Measurements from ENCODE around the gene TACO1. TPM values are rescaled to one million over a fixed set of nuclear protein-coding genes. Genes with fewer than 3 reads are reported as not detected.

TACO1 gene
- total and polyA plus RNA-seq, 10 of the 15 experiments (the other 5 are each of a cell fraction or from before 2014, with no cell fraction given), result 8.5 to 38.6 (median 27.0) TPM

DNA sequence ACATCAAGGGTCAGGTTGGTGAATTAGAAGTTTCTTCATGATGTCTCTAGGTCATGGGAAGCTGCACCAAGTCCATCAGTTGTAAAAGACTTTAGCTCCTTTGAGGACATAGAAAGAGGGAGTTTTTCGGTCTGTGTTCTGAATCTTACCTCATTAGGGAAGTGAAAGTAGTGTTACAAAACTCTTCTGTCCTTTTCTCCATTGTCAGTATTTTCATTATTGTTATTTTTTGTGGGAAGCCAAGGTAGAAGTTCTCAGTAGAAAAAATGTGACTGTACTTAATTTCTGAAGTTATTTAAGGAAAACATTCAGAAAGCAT, 45.8 kb downstream of the TACO1 start (continued):
- TF ChIP-seq, protein P1, sequence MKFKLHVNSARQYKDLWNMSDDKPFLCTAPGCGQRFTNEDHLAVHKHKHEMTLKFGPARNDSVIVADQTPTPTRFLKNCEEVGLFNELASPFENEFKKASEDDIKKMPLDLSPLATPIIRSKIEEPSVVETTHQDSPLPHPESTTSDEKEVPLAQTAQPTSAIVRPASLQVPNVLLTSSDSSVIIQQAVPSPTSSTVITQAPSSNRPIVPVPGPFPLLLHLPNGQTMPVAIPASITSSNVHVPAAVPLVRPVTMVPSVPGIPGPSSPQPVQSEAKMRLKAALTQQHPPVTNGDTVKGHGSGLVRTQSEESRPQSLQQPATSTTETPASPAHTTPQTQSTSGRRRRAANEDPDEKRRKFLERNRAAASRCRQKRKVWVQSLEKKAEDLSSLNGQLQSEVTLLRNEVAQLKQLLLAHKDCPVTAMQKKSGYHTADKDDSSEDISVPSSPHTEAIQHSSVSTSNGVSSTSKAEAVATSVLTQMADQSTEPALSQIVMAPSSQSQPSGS (IDR thresholded peaks at IDR 0.05; ENCODE audit: low read length), result peak; percentile 84
- peak; percentile 70; the same call in 1 of the 2 replicates for TF ChIP-seq GATAD2B (conservative IDR thresholded peaks at IDR 0.05; ENCODE audit: low read depth)

DNA sequence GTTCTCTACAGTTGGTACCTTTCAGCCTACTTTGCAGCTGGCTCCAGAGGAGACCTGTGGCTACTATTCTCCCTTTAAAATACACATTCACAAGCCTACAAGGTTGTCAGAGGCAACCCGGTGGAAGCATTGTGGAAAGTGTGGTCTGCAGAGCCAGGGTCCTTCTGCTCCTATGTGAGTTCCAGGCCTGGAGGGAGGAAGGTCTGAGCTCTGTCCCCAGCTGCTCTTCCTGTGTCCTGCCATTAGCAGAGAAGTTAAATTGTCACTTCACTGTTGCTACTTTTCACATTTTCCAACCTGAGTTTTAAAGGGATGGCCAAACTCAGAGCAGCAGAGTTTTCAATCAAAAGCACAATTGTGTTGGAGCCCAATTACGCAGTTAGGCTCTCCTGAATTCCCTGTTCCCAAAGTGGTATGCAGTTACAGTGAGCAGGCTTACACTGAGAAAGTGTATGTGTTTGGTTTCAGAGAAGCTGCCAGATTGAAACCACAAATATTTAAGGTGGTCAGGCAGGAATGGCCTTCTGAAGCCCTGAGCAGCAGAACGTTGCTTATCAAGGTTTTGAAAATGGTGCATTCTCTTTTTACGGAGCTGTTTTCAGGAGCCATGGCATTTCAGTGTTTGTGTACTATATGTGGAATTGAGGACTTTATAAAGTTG, 46.5 kb downstream of the TACO1 start:
- H3K36me3 ChIP-seq (ENCODE audit: control insufficient read depth in 2 of 2, insufficient read depth in 2 of 2, low read length in 1 of 2), result peaks cover 4 to 10% of the 10 kb centered on the region in 2 experiments; a peak in 3 of 4 replicates
- no peak overlapping the region for H3K9ac ChIP-seq (ENCODE audit: control insufficient read depth, insufficient read depth, low read length)
- no peak; the same call in 2 of the 3 replicates for ATAC-seq
- ChIA-PET POLR2A (interaction anchor here (1.0 to 2.1 kb wide), 4 partner anchors 25 to 95 kb away, joined by 3 to 7 read pairs (median 3); partner anchors contain the start of gene MAP3K3), RAD21 (ENCODE audit: unreplicated experiment) (interaction anchor here (1.0 to 2.4 kb wide), 6 partner anchors 22 to 51 kb away, joined by 3 to 11 read pairs (median 8); partner anchors contain the start of gene MAP3K3), SMC1A (ENCODE audit: uncharacterized antibody, unreplicated experiment) (interaction anchor here (0.7 to 3.8 kb wide), 9 partner anchors 7 to 100 kb away, joined by 3 to 19 read pairs (median 4); no protein-coding TSS in a partner anchor), CTCF (interaction anchor here (0.7 to 1.9 kb wide), 4 partner anchors 22 to 46 kb away, joined by 3 to 11 read pairs (median 4); partner anchors contain the start of gene MAP3K3)
- peak overlapping the region; percentile 90; the same call in 1 of the 2 replicates for H3K4me2 ChIP-seq (ENCODE audit: control insufficient read depth, insufficient read depth)
- FAIRE-seq, result no peak
- H3K79me2 ChIP-seq (ENCODE audit: control insufficient read depth, insufficient read depth, low read length), result peaks cover 2% of the 10 kb centered on the region; the same call in 1 of the 2 replicates
- no peak for DNase-seq (ENCODE audit: low read depth, low spot score)
- TF ChIP-seq ETV6 (conservative IDR thresholded peaks at IDR 0.05 in 1 of 2, IDR thresholded peaks at IDR 0.05 in 1 of 2; ENCODE audit: borderline replicate concordance in 1 of 2, low read depth in 1 of 2) (no peak), BCL11A (IDR thresholded peaks at IDR 0.05; ENCODE audit: low read depth, low read length) (no peak), SREBF1 (IDR thresholded peaks at IDR 0.05; ENCODE audit: low read length) (no peak), ZSCAN29 (IDR thresholded peaks at IDR 0.05) (no peak), ZNF384 (IDR thresholded peaks at IDR 0.05; ENCODE audit: borderline replicate concordance, low read depth, low read length) (no peak), CEBPB (IDR thresholded peaks at IDR 0.05; ENCODE audit: borderline replicate concordance in 1 of 2, low read depth in 2 of 2, low read length in 2 of 2) (no peak), EGR1 (IDR thresholded peaks at IDR 0.05; ENCODE audit: borderline replicate concordance in 1 of 2, low read depth in 2 of 2, low read length in 2 of 2) (no peak), HDAC6 (IDR thresholded peaks at IDR 0.05; ENCODE audit: unreplicated experiment) (no peak)
- TF ChIP-seq, protein P2, sequence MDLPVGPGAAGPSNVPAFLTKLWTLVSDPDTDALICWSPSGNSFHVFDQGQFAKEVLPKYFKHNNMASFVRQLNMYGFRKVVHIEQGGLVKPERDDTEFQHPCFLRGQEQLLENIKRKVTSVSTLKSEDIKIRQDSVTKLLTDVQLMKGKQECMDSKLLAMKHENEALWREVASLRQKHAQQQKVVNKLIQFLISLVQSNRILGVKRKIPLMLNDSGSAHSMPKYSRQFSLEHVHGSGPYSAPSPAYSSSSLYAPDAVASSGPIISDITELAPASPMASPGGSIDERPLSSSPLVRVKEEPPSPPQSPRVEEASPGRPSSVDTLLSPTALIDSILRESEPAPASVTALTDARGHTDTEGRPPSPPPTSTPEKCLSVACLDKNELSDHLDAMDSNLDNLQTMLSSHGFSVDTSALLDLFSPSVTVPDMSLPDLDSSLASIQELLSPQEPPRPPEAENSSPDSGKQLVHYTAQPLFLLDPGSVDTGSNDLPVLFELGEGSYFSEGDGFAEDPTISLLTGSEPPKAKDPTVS (IDR thresholded peaks at IDR 0.05; ENCODE audit: low read depth, low read length), result no peak
- TF ChIP-seq, protein P3, sequence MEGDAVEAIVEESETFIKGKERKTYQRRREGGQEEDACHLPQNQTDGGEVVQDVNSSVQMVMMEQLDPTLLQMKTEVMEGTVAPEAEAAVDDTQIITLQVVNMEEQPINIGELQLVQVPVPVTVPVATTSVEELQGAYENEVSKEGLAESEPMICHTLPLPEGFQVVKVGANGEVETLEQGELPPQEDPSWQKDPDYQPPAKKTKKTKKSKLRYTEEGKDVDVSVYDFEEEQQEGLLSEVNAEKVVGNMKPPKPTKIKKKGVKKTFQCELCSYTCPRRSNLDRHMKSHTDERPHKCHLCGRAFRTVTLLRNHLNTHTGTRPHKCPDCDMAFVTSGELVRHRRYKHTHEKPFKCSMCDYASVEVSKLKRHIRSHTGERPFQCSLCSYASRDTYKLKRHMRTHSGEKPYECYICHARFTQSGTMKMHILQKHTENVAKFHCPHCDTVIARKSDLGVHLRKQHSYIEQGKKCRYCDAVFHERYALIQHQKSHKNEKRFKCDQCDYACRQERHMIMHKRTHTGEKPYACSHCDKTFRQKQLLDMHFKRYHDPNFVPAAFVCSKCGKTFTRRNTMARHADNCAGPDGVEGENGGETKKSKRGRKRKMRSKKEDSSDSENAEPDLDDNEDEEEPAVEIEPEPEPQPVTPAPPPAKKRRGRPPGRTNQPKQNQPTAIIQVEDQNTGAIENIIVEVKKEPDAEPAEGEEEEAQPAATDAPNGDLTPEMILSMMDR (IDR thresholded peaks at IDR 0.05 in 2 of 3, conservative IDR thresholded peaks at IDR 0.05 in 1 of 3; ENCODE audit: control insufficient read depth in 2 of 3, extremely low read depth in 1 of 3, insufficient read depth in 1 of 3, low read depth in 3 of 3, low read length in 3 of 3), result no peak
- H3K4me1 ChIP-seq (ENCODE audit: control insufficient read depth, insufficient read depth, low read length), result peaks cover 26% of the 10 kb centered on the region
- no peaks in the 10 kb centered on the region for H3K27me3 ChIP-seq (replicated peaks in 1 of 2; ENCODE audit: control insufficient read depth in 2 of 2, insufficient read depth in 2 of 2, low read length in 1 of 2)
- BruUV-seq (replicated peaks), result no TSS peak
- H4K20me1 ChIP-seq (ENCODE audit: control insufficient read depth, insufficient read depth), result no peaks in the 10 kb centered on the region
- in situ Hi-C loops (cut with MboI) (no loop called here), intact Hi-C loops (cut with micrococcal nuclease; ENCODE audit: unreplicated experiment) (loop anchor here (2.0 kb wide), 1 partner anchor 46 kb away; the partner anchor contains the start of gene TACO1)
- WGBS (ENCODE audit: insufficient coverage, insufficient replicate concordance, low lambda C conversion rate, missing lambda C conversion rate), result 93% methylated on average over 4 of the region's 4 CpGs
- no peak overlapping the region for H3K4me3 ChIP-seq
- H3K27ac ChIP-seq (ENCODE audit: control insufficient read depth, insufficient read depth), result peak overlapping the region; percentile 85
- H2AFZ ChIP-seq (ENCODE audit: control insufficient read depth, low read depth, low read length), result no peak overlapping the region
- H3K9me3 ChIP-seq (replicated peaks; ENCODE audit: control insufficient read depth, insufficient read depth, low read length), result no peaks in the 10 kb centered on the region
